Liver (tissue), 9 donors: ENCODE measurements around the gene MACROD1. TPM values are rescaled to one million over a fixed set of nuclear protein-coding genes. Genes with fewer than 3 reads are reported as not detected.

ENCODE experiments used
- DNase-seq: peaks from one replicate; pipeline ENCODE4 v3.0.0-alpha.2; 2017; ENCODE audit warnings: low spot score
- H3K27ac ChIP-seq, 2 donors: one replicate each; pipeline ENCODE4 v1.7.0; 2013; ENCODE audit warnings: inconsistent platforms in 2 of 2, low read length in 2 of 2, control low read depth in 1 of 2, low read depth in 1 of 2, mild to moderate bottlenecking in 1 of 2
- H3K27me3 ChIP-seq, 4 donors: one replicate each; pipeline versions ENCODE4 v1.6.1 to v1.7.0; 2013; ENCODE audit warnings: low read length in 3 of 4, inconsistent platforms in 1 of 4, mild to moderate bottlenecking in 1 of 4, moderate library complexity in 1 of 4; ENCODE audit not compliant: control insufficient read depth in 4 of 4, insufficient read depth in 4 of 4
- H3K36me3 ChIP-seq, 4 donors: one replicate each; pipeline versions ENCODE4 v1.6.1 to v1.7.0; 2013; ENCODE audit warnings: low read length in 3 of 4, mild to moderate bottlenecking in 3 of 4, low read depth in 1 of 4, moderate library complexity in 1 of 4; ENCODE audit not compliant: control insufficient read depth in 4 of 4, insufficient read depth in 3 of 4
- H3K4me1 ChIP-seq, 4 donors: one replicate each; pipeline versions ENCODE4 v1.6.1 to v1.7.0; 2013; ENCODE audit warnings: low read length in 3 of 4, mild to moderate bottlenecking in 3 of 4, moderate library complexity in 1 of 4; ENCODE audit not compliant: control insufficient read depth in 4 of 4, insufficient read depth in 4 of 4
- H3K4me3 ChIP-seq, 3 donors: one replicate each; pipeline versions ENCODE4 v1.6.1 to v1.7.0; 2013; ENCODE audit warnings: low read length in 3 of 3, control low read depth in 1 of 3, low read depth in 1 of 3, mild to moderate bottlenecking in 1 of 3
- H3K9ac ChIP-seq, 2 donors: one replicate each; pipeline ENCODE4 v1.7.0; 2013; ENCODE audit warnings: low read length in 2 of 2, mild to moderate bottlenecking in 2 of 2, moderate library complexity in 2 of 2, control low read depth in 1 of 2, low read depth in 1 of 2
- H3K9me3 ChIP-seq, 4 donors: one replicate each; pipeline versions ENCODE4 v1.6.1 to v1.7.0; 2013; ENCODE audit warnings: low read length in 3 of 4; ENCODE audit not compliant: control insufficient read depth in 4 of 4
- FOXA1 ChIP-seq: IDR thresholded peaks from 2 replicates; pipeline ENCODE4 v1.6.1; 2016; ENCODE audit warnings: antibody characterized with exemption
- FOXA2 ChIP-seq: IDR thresholded peaks from 2 replicates; pipeline ENCODE4 v1.6.1; 2016; ENCODE audit warnings: antibody characterized with exemption
- HNF4A ChIP-seq, 2 donors: conservative IDR thresholded peaks; 2 replicates each; pipeline ENCODE4 v1.6.1; 2016; ENCODE audit warnings: antibody characterized with exemption in 2 of 2, mild to moderate bottlenecking in 2 of 2
- MAX ChIP-seq: IDR thresholded peaks from 2 replicates; pipeline ENCODE4 v1.6.1; 2016; ENCODE audit warnings: antibody characterized with exemption
- RAD21 ChIP-seq, 2 donors: IDR thresholded peaks; 2 replicates each; pipeline ENCODE4 v1.6.1; 2016; ENCODE audit warnings: antibody characterized with exemption in 2 of 2, mild to moderate bottlenecking in 2 of 2
- REST ChIP-seq: IDR thresholded peaks from 2 replicates; pipeline ENCODE4 v1.6.1; 2016; ENCODE audit warnings: antibody characterized with exemption, mild to moderate bottlenecking
- RXRA ChIP-seq, 2 donors: IDR thresholded peaks; 2 replicates each; pipeline ENCODE4 v1.6.1; 2017 to 2018; ENCODE audit warnings: antibody characterized with exemption in 2 of 2, mild to moderate bottlenecking in 1 of 2
- TAF1 ChIP-seq: conservative IDR thresholded peaks from 2 replicates; pipeline ENCODE4 v1.6.1; 2016; ENCODE audit warnings: antibody characterized with exemption, mild to moderate bottlenecking
- YY1 ChIP-seq: IDR thresholded peaks from 2 replicates; pipeline ENCODE4 v1.6.1; 2016; ENCODE audit warnings: antibody characterized with exemption, mild to moderate bottlenecking
- ZBTB33 ChIP-seq: IDR thresholded peaks from 2 replicates; pipeline ENCODE4 v1.6.1; 2016; ENCODE audit warnings: antibody characterized with exemption
- WGBS: extraction: QIAGEN DNeasy Blood & Tissue Kit; methylation state at CpG from one replicate; pipeline ENCODE4 v1.1.7; 2013; 5-methylcytosine and 5-hydroxymethylcytosine counted together
- polyA plus RNA-seq, 2 donors: library from polyadenylated mRNA; stranded (reverse) in 1 of 2; unstranded in 1 of 2; fragments of 200-250 nt in 1 of 2; fragments of >200 nt in 1 of 2; fragmentation: Nextera tagmentation in 1 of 2; extraction: Ambion mirVana in 1 of 2; gene quantifications; one replicate each; pipeline versions ENCODE4 v1.2.1 to v1.2.3, GENCODE V29; 2013 to 2015
- total RNA-seq, 2 donors: library from RNA; depleted of rRNA; stranded (reverse); fragments of >200 nt; gene quantifications; one replicate each; pipeline ENCODE4 v1.2.3, GENCODE V29; 2014
- donor health status: healthy.
- donor health status: healthy.
- donor health status: healthy.
- donor health status: healthy.
- donor health status: healthy.

MACROD1 gene
- total and polyA plus RNA-seq, 4 donors = 8.9 to 25.9 (median 13.1) TPM

GRCh38 chr11:64120951-64121569 lies 44.9 kb downstream of the MACROD1 start:
- WGBS = 90% methylated on average over 13 of the region's 13 CpGs

GRCh38 chr11:64119700-64120099 lies 46.2 kb downstream of the MACROD1 start:
- no peak overlapping the region for H3K9ac ChIP-seq
- H3K36me3 ChIP-seq = peaks cover 0 to 2% (median 0%) of the 10 kb centered on the region in 4 donors
- 96% methylated on average over 18 of the region's 18 CpGs for WGBS
- H3K27ac ChIP-seq = no peak overlapping the region
- no peaks in the 10 kb centered on the region for H3K27me3 ChIP-seq
- H3K4me3 ChIP-seq = no peak overlapping the region
- H3K4me1 ChIP-seq = peaks cover 0 to 3% (median 0%) of the 10 kb centered on the region in 4 donors
- DNase-seq = no peak
- TF ChIP-seq YY1 = no peak
- no peaks in the 10 kb centered on the region for H3K9me3 ChIP-seq

More at GRCh38 chr11:64120951-64121569, 44.9 kb downstream of the MACROD1 start:
- H3K4me1 ChIP-seq = peaks cover 0 to 3% (median 0%) of the 10 kb centered on the region in 4 donors
- no peak for DNase-seq
- no peak overlapping the region for H3K9ac ChIP-seq
- H3K36me3 ChIP-seq = peaks cover 0 to 3% (median 0%) of the 10 kb centered on the region in 4 donors
- TF ChIP-seq YY1 (no peak), FOXA2 (no peak), HNF4A (conservative IDR thresholded peaks at IDR 0.05) (no peak), RAD21 (IDR thresholded peaks at IDR 0.05) (no peak), FOXA1 (no peak), ZBTB33 (no peak), MAX (no peak)
- H3K4me3 ChIP-seq = no peak overlapping the region
- no peaks in the 10 kb centered on the region for H3K27me3 ChIP-seq
- no peak overlapping the region for H3K27ac ChIP-seq
- no peaks in the 10 kb centered on the region for H3K9me3 ChIP-seq

GRCh38 chr11:64118876-64119665 lies 46.8 kb downstream of the MACROD1 start:
- no peak for DNase-seq
- Histone ChIP-seq H3K4me3 (no peak overlapping the region), H3K27me3 (no peaks in the 10 kb centered on the region), H3K36me3 (peaks cover 0 to 3% (median 0%) of the 10 kb centered on the region in 4 donors), H3K27ac (no peak overlapping the region), H3K4me1 (peaks cover 0 to 3% (median 0%) of the 10 kb centered on the region in 4 donors), H3K9me3 (no peaks in the 10 kb centered on the region), H3K9ac (no peak overlapping the region)
- 88% methylated on average over 19 of the region's 19 CpGs for WGBS
- TF ChIP-seq RXRA (IDR thresholded peaks at IDR 0.05) (no peak), REST (no peak), TAF1 (no peak)
